HG02943 (cell line): ENCODE measurements around the gene SELENOS.

ENCODE experiments used
- ATAC-seq: cut with Tn5 transposase; IDR thresholded peaks from one replicate; pipeline ENCODE4 v1.9.1; 2021; ENCODE audit warnings: mild to moderate bottlenecking, low read depth, moderate library complexity; ENCODE audit not compliant: unreplicated experiment

SELENOS gene, protein sequence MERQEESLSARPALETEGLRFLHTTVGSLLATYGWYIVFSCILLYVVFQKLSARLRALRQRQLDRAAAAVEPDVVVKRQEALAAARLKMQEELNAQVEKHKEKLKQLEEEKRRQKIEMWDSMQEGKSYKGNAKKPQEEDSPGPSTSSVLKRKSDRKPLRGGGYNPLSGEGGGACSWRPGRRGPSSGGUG

DNA sequence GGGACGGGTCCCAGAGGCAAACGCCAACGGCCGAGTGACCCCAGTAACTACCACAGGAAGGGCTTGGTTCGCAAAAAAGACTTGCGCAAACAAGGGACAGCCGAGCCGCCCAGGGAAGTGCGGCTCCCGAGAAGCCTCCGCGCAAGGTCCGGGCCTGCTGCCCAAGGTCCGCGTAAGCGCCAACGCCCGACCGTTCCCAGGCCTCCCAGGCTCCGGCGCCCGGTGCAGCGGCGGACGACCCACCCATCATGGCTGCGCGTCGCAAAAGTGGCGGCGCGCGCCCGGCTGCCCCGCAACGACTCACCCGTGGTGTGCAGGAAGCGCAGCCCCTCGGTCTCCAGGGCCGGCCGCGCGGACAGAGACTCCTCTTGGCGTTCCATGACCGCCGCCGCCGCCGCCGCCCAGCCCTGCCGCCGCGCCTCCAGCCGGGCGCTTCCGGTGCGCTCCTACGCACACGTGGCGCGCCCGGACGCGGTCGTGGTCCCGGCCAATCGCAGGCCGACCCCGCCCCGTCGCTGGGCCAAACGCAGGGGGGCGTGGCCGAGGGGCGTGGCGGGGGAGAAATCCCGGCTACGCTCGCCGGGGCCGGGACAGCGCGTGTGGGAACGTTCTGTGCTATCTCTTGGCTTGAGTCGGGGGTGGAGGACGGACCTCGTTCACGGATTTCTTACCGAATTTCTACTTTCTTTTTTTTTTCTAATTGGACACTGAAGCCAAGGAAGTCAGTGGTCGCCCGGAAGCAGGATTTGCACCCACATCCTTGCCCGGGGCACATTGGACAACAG is at the start of gene SELENOS:
Gene SELENOS (minus strand): TSS at position 448 of the 785 bp plus-strand sequence. CDS start 68 bp downstream, at position 380.
- ATAC-seq: peak; percentile 75

DNA sequence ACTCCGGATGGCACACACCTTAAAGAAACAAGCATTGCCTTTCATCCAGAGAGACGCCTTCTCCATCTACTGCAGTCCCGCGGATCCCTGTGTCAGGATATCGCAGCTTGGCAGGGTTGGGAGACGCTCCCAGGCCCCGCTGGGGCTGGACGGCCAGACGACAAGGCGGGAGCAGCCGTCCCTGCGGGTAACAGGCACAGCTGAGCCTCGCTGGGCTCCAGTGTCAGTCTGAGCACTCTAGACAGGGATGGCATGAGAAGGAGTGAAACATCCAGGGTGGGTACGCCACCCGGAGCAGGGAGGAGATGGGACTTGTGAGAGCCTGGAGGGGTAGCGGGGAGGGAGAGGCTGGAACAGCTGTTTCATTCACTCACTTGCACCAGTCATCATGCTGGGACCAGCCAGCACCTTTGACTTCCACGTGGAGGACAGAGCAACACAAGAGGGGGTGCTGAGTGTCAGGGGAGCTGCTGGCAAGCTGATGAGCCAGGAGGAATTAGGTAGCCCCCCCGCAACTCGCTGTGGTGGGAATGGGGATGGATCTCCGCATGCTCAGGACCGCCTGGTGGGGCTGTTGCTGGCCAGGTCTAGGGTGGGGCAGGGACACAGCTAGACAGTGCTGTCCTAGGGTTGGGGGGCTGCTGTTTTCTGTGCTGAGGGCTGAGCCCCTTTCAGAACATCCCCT is 49.3 kb upstream of the SELENOS start:
- ATAC-seq: no peak

DNA sequence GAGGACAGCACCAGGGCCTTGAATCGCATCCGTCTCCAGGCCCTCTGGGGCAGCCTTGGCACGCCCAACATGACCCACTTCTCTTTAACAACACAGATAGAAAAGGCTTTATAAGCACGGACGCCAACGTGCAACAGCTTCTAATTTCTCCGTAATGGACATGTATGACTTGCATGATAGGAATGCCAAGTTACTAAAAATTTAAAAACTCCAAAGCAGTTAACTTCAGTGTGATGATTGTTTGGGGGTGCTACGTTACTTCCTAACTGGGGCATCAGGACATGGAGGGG is 48.7 kb upstream of the SELENOS start:
- no peak for ATAC-seq

DNA sequence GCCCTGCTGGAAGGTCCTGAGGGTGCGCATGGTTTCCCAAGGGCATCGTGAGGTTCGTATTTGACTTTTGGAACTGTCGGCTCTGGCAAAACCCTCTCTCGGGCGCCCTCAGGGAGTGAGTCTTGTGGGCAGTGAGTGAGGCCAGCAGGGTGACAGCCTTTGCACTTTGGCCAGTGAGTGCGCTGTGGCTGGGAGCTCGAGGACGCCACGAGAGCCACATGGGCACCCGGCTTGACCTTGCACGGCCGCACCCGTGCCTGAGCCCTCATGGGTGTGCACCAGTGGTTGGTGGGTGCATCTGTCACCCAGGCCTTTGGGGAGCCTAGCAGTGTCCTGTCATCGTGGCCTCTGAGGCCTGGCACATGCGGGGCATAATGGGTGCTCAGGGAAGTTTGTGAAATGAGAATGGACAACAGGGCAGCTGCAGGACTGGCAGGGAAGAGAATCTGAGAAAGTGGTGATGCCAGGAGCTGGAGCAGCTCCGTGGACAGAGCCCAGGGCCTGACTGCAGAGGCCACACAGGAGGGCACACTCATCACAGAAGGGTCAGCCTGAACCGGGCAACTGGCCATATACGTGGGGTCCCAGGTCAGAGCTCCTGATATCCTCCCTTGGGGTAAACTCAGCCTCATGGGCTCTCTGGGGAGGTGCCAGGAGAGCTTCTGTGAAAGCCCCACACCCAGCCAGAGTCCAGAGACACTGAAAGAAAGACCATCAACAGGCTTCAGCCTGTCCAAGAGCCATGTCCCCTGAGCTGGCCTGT is 48.2 kb upstream of the SELENOS start:
- ATAC-seq: no peak

DNA sequence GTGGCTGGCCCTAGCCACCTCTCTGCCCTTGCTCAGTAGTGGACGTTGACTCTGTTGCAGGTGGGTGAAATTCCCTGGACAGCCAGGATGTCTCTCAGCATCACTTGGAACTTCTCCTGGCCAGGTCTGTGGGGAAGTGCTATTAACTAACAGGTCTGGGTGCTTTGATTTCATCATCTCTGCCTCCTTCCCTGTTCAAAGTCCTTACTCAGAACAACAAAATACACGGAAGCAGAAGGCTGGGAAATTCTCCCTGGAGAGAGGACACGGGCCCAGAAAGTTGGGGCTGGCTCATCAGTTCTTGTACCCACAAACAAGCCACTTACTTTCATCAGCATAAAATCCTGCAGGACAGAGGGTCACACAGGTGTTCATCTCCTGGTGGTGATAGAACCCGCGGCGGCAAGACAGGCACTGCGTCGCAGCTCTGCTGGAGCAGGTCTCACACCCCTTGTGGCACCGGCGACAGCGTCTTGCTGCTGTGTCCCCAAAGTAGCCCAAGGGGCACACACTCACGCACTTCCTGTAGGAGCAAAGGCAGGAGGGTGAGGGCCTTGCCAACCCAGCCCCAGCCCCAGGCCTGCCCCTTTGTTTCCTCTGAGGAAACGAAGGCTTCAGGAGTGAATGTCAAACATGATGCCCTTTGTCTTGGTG is 47.4 kb upstream of the SELENOS start:
- ATAC-seq: no peak

DNA sequence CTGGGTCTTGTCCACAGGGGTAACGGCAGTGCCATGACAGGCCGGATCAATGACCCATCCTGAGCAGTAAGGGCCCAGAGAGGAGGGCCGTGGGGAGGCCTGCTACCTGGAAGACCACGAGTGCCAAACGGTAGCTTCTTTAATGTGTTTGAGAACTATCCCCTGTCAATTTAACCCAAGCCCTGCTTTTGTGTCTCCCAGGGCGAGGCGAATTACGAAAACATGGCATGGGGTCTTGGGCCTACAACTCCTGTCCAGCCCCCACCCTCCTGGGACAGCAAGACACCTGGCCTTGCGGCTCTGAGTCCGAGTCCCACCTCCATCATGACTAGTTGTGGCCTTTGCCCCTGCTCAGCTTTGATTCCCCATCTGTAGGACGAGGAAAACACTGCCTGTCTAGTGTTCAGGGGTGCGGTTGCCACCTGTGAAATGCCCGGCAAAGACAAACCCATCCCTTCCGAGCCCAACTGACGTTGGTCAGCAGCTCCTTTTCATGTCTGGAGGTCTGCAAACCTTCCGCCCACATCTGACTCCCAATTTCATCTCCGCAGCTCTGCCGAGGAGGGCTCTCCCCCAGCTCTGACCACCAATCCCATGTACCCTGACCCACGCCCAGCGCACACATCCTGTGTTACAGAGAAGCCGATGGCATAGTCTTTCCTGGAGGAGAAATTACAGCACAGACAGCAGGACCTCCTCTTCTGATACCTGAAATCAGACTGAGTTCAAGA is 46.7 kb upstream of the SELENOS start:
- no peak for ATAC-seq

DNA sequence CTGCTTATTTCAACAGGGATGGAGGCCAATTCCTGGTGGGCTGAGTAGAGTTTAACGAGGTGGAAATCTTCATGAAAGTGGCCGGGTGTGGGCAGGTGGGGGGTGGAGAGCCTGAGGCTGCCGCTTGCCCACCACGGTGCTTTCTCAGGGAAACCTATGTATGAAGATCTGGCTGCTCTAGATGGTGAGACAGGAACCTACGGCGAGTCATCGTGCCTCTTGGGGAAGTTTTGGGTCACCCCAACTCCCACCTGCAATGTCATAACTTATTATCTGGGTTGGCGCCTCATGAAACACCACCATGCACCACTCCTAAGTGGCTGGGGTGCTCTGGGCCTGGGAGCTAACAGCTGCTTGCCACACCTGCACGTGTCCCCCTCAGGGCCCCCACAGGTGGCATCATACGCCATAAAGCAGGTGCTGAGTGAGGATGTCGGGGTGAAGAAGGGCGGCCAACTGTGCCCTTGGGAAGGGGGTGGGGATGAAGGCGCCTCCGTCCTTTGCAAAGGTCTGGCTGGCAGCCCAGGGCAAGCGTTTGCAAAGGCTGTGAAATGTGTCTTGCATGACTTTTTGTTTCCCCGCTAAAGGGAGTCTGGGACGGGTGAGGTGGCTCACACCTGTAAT is 45.7 kb upstream of the SELENOS start:
- ATAC-seq: no peak

DNA sequence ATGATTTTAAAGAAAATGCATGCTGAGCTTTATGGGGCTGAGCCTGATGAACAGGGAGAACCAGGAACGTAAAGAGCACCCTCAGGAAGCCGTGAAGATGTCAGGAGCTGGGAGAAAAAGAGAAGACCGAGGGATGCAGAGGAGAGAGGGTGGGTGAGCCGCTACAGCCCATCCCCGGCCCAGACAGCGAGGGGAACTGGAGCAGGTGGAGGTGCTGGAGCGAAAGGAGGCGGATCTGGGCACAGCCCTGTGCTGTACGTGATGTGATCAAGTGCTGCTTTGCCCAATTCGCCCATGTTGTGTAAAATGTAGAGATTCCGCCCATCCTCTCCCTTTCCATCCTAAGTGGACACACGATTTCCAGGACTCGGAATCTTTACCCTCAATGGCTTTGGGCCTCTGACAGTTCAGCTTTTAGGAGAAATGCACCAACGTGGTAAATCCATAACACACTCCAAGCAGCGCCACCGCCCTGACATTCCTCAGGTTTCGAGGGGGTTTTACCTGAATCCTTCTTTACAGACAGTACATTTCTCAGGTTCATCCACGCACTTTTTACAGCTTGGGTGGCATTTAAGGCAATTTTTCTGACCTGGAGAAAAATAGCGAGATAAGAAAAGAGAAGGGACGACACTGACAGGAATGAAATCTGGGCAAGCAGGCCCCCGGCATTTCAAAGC is 44.9 kb upstream of the SELENOS start:
- no peak for ATAC-seq

DNA sequence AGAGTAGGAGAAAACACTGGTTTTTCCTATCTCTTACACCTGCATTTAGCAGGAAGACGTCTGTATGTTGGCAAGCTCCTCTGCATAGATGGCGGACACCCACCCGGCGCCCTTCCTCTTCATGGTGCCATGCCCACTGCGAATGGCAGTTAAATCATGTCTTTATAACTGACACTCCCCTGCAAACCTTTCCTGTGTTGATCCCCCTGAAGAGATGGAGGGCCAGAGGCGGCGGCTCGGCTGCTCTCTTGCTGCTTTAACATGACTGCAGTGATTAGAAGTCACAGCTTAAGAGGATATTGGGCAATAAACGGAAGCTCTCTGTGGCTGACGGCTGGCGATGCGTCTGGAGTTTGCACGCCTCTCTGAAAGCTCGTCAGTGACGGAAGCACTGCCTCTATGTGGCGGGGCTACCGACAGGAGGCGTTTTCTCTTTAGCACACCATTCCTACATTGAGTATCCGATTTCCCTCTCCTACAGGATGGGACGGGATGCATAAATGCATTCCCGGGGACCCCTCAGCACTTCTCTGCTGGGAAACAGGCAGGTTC is 43.3 kb upstream of the SELENOS start:
- no peak for ATAC-seq

DNA sequence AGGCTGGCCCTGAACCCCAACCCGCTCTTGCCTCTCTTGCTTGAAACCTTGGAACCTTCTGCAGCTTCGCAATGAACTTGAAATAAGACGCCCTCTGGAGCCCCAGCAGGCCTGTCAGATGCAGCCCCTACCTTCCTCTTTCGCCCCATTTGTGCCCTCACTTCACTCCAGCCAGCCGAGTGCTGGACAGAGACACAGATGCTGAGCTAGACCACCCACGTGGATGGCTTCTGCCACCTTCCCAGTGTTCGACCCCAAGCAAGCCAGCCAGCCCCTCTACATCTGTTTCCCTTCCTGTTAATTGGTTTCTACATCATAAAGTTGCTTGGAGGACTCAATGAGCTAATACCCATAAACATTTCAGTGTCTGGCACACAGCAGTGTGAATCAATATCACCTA is 41.6 kb upstream of the SELENOS start:
- no peak for ATAC-seq

DNA sequence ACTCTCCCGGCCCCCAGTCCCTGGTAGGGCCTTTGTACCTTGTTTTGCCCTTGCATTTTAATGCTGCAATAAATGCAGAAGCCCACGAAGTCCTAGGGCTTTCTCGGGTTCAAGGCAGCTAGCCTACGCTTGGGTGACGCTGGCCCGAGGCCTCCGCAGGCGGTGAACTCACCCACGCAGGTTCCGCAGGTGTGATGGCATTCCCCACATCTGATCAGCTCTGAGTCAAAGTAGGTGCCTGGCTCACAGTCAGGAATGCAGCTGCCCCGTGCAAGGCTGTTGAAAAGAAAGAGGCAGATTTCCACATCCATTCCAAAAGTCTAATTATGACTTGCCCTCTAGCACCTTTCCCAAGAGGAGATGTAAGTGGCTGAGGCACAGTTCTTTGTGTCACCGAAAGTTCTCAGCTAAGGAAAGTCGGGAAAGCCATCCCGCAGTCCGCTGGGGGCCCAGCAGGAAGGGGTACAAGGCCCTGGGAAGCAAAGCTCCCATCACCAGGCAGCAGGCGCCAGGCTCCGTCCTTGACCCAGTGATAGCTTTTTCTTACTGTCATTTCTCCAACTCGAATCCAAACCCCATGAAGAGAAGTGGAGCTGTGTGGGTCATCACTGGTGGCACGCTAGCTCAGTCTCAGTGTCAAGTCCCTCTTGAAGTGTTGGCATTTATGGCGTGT is 41.0 kb upstream of the SELENOS start:
- no peak for ATAC-seq

DNA sequence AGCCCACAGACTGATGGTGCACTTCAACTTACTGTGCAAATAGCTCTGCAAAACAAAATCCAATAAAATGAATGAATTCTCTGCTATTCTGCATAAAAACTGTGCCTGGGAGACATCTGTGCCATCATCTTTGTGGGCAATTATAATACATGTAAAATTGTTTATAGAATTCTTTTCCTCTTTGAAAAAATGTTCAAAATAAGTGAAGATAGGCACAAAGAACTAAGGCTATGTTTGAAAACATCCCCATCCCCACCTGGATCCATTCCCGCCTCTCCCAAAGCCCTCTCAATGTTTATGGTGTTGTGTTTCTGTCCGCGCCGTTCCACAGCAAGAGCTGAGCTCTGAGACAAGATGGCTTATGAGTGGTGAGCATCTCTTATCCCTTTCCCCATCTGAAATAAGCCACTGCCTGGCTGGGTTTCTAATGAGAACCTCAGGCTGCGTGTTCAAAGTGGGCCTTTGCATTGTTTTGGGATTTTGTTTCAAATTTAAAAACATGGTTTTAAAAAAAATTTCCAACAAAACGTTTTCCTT is 40.1 kb upstream of the SELENOS start:
- no peak for ATAC-seq

DNA sequence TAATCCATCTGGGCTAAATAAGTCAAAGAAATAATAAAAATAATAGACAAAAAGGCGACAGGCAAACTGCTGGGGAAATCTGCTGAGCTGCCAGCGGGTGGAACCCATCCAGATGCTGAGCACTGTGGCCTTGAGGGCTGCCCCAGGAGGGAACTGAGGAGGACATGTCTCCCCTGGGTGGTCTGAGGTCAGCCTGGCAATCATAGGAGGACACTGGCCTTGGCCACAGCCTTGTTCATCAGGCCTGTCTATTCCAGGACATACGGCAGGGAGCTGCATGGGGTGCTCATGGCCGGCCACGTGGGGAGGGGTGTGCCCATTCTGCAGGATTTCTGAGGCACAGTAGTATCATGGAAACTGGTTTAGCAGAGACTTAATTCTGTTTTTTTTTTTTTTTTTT is 39.2 kb upstream of the SELENOS start:
- no peak for ATAC-seq

DNA sequence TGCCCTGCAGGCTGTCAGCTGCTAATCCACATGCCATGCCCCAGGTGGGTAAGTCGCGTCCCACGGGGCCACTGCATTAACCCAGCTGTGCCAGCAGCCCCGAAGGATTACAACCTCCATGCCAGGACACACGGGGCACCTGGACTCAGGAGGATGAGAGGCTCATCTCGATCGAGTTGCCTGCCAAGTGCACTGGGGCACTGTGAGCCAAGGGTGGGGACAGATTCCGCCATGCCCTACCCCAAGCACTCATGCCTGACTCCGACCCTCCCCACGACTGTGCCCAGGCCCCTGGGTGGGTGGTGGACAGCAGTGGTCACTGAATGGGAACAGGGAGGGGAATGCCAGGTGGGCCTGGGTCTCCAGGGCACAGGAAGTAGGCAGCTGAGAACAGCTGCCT is 38.5 kb upstream of the SELENOS start:
- ATAC-seq: no peak

DNA sequence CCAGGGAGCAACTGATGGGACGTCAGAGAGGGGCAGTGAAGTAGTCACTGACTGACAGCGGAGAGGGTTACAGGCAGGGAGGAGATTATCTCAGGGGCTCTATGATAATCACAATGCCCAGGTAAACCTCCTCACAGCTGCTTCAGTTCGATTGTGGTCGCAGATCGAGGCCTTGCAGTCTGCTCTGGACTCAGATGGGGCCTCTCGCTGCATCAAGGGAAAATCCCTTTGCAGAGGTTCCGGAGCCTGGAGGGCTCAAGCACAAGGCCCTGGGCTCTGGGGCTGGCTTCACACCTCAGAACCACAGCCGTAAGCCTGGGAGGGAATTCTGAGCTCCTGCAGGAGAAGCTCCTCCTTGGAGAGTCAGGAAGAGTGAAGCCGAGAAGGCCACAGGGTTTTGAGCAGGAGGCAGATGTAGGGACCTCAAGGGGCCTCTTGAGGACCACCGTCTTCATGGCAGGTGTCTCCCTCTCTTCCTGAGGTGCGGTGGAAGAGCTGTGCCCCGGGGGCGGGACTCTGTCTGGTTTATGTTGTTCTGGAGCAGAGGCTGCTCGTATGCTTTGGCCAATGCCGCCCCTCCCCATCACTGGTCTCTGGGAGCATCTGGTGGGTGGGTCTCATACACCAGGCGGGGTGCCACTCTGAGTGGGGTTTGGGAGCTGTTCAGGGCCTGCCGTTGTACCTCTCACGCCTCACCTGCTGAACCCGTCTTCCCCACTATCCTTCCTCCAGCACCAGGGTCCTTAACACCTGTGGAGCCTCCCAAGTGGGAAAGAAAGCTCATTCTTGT is 37.2 kb upstream of the SELENOS start:
- no peak for ATAC-seq

DNA sequence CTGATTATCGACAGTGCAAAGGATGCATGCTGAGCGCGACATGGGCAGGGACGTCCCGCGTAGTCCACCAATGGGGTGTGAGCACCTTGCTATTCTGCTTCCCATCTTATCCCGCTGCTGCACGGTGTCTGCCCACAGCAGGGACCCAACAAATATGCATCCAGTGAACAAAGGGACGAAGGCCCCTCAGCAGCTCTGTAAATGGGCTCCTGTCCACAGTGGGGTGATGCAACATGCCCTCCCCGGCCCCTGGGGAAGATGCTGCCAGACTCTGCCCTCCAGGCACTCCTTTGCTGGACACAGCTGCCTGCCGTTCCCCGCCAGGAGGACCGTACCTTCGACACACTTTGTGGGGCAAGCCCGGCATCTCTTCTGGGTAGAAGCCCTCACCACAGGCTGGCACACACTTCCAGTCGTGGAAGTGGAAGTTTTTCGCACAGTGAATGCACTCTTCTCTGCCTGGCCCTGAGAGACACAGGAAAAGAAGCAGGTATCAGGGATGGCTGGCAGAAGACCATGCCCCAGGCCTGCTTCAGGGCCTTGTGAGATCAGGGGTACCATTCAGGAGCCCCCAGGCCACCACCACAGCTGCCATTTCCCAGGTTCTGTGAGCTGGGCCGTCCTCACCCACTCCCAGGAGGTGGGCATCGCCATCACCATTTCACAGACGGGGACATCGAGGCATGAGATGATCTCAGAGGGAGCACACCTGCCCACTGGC is 35.9 kb upstream of the SELENOS start:
- no peak for ATAC-seq

DNA sequence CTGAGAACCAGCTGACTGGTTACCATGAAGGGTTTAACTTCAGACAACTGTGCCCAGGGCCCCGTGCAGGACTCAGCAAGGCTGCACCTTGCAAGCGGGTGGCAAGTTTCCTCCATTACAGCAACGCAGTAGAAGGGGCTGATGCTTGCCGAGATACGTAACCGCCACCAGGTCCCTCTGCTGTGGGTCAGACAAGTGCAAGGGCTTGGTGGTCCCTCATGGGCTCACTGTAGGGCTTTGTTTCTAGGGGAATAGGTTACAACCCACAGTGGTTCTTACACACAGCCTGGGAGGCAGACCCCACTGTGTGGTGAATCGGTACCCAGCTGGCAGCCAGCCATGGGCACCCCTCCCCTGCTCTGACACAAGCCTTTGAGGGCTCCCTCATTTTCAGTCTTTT is 33.2 kb upstream of the SELENOS start:
- ATAC-seq: no peak
